Measurements from ENCODE around the gene PAQR7.

PAQR7 gene

GRCh38 chr1:25837262-25837875, 38.1 kb downstream of the PAQR7 start:
- Histone ChIP-seq H3K18ac (ENCODE audit: low read depth in 1 of 2, low read length in 2 of 2) (no peak overlapping the region), H3K4ac (ENCODE audit: low read depth in 1 of 2, low read length in 2 of 2) (no peak overlapping the region), H3K27me3 (ENCODE audit: control insufficient read depth in 1 of 2, insufficient read depth in 1 of 2, low read length in 2 of 2) (no peaks in the 10 kb centered on the region), H2BK15ac (ENCODE audit: low read depth, poor library complexity, severe bottlenecking) (no peak overlapping the region), H3K14ac (ENCODE audit: low read length in 2 of 2) (no peak overlapping the region), H4K8ac (ENCODE audit: low read length) (no peak overlapping the region), H3K79me1 (replicated peaks; ENCODE audit: low read length, poor library complexity, severe bottlenecking) (peaks cover 11% of the 10 kb centered on the region), H3K9me3 (ENCODE audit: control insufficient read depth, low read length) (no peaks in the 10 kb centered on the region), H2BK120ac (ENCODE audit: low read depth, low read length) (no peak overlapping the region), H3K4me1 (ENCODE audit: control insufficient read depth, insufficient read depth, low read depth, low read length) (no peaks in the 10 kb centered on the region), H4K91ac (ENCODE audit: low read length) (no peak overlapping the region), H2AK5ac (ENCODE audit: low read length, severe bottlenecking) (no peak overlapping the region), H3K4me2 (ENCODE audit: low read length, poor library complexity, severe bottlenecking) (no peak overlapping the region), H2BK5ac (ENCODE audit: low read depth, low read length, poor library complexity, severe bottlenecking) (no peak overlapping the region), H2AFZ (ENCODE audit: low read depth, low read length) (no peak overlapping the region), H2BK12ac (ENCODE audit: low read length in 2 of 2) (no peak overlapping the region), H3K27ac (ENCODE audit: low read length, poor library complexity, severe bottlenecking) (no peak overlapping the region), H3K23ac (ENCODE audit: low read length in 2 of 2) (no peak overlapping the region), H3K9ac (ENCODE audit: low read length) (no peak overlapping the region), H3K36me3 (ENCODE audit: control insufficient read depth in 1 of 2, insufficient read depth in 2 of 2, low read depth in 1 of 2, low read length in 2 of 2) (peaks cover 10 to 39% of the 10 kb centered on the region in 2 experiments), H3K4me3 (ENCODE audit: insufficient read depth in 1 of 2, low read depth in 1 of 2, low read length in 2 of 2) (no peak overlapping the region)
- 80% methylated on average over 1 of the region's 1 CpG for WGBS
- DNase-seq: no peak

- no peak overlapping the region for H2BK15ac ChIP-seq (ENCODE audit: low read depth, poor library complexity, severe bottlenecking)
- no peak overlapping the region for H3K4me3 ChIP-seq (ENCODE audit: insufficient read depth in 1 of 2, low read depth in 1 of 2, low read length in 2 of 2)
- no peak overlapping the region for H2BK120ac ChIP-seq (ENCODE audit: low read depth, low read length)
- no peak overlapping the region for H4K8ac ChIP-seq (ENCODE audit: low read length)
- no peak overlapping the region for H2AK5ac ChIP-seq (ENCODE audit: low read length, severe bottlenecking)
- H3K4me2 ChIP-seq (ENCODE audit: low read length, poor library complexity, severe bottlenecking): no peak overlapping the region
- WGBS: 55% methylated on average over 3 of the region's 3 CpGs
- H3K4ac ChIP-seq (ENCODE audit: low read depth in 1 of 2, low read length in 2 of 2): no peak overlapping the region
- H3K9ac ChIP-seq (ENCODE audit: low read length): no peak overlapping the region
- no peaks in the 10 kb centered on the region for H3K9me3 ChIP-seq (ENCODE audit: control insufficient read depth, low read length)
- H3K18ac ChIP-seq (ENCODE audit: low read depth in 1 of 2, low read length in 2 of 2): no peak overlapping the region
- peaks cover 13 to 45% of the 10 kb centered on the region in 2 experiments for H3K36me3 ChIP-seq (ENCODE audit: control insufficient read depth in 1 of 2, insufficient read depth in 2 of 2, low read depth in 1 of 2, low read length in 2 of 2)
- H2BK5ac ChIP-seq (ENCODE audit: low read depth, low read length, poor library complexity, severe bottlenecking): no peak overlapping the region
- H2BK12ac ChIP-seq (ENCODE audit: low read length in 2 of 2): no peak overlapping the region
- no peak overlapping the region for H3K23ac ChIP-seq (ENCODE audit: low read length in 2 of 2)
- no peaks in the 10 kb centered on the region for H3K4me1 ChIP-seq (ENCODE audit: control insufficient read depth, insufficient read depth, low read depth, low read length)
- no peak overlapping the region for H2AFZ ChIP-seq (ENCODE audit: low read depth, low read length)
- H4K91ac ChIP-seq (ENCODE audit: low read length): no peak overlapping the region
- H3K27ac ChIP-seq (ENCODE audit: low read length, poor library complexity, severe bottlenecking): peak overlapping the region; percentile 21
- H3K79me1 ChIP-seq (replicated peaks; ENCODE audit: low read length, poor library complexity, severe bottlenecking): peaks cover 13% of the 10 kb centered on the region
- no peak for DNase-seq
- H3K14ac ChIP-seq (ENCODE audit: low read length in 2 of 2): no peak overlapping the region
- no peaks in the 10 kb centered on the region for H3K27me3 ChIP-seq (ENCODE audit: control insufficient read depth in 1 of 2, insufficient read depth in 1 of 2, low read length in 2 of 2)
Observed at GRCh38 chr1:25836695-25837094, 38.8 kb downstream of the PAQR7 start.

GRCh38 chr1:25834894-25835293, 40.6 kb downstream of the PAQR7 start:
- Histone ChIP-seq H3K9ac (ENCODE audit: low read length) (no peak overlapping the region), H2BK15ac (ENCODE audit: low read depth, poor library complexity, severe bottlenecking) (no peak overlapping the region), H3K27me3 (ENCODE audit: control insufficient read depth in 1 of 2, insufficient read depth in 1 of 2, low read length in 2 of 2) (no peaks in the 10 kb centered on the region), H3K9me3 (ENCODE audit: control insufficient read depth, low read length) (no peaks in the 10 kb centered on the region), H2BK5ac (ENCODE audit: low read depth, low read length, poor library complexity, severe bottlenecking) (no peak overlapping the region), H3K14ac (ENCODE audit: low read length in 2 of 2) (no peak overlapping the region), H3K36me3 (ENCODE audit: control insufficient read depth in 1 of 2, insufficient read depth in 2 of 2, low read depth in 1 of 2, low read length in 2 of 2) (peaks cover 17 to 63% of the 10 kb centered on the region in 2 experiments), H3K79me1 (replicated peaks; ENCODE audit: low read length, poor library complexity, severe bottlenecking) (peaks cover 21% of the 10 kb centered on the region), H4K8ac (ENCODE audit: low read length) (no peak overlapping the region), H2BK12ac (ENCODE audit: low read length in 2 of 2) (no peak overlapping the region), H3K4me3 (ENCODE audit: insufficient read depth in 1 of 2, low read depth in 1 of 2, low read length in 2 of 2) (no peak overlapping the region), H3K27ac (ENCODE audit: low read length, poor library complexity, severe bottlenecking) (no peak overlapping the region), H3K4me1 (ENCODE audit: control insufficient read depth, insufficient read depth, low read depth, low read length) (no peaks in the 10 kb centered on the region), H3K18ac (ENCODE audit: low read depth in 1 of 2, low read length in 2 of 2) (no peak overlapping the region), H3K23ac (ENCODE audit: low read length in 2 of 2) (no peak overlapping the region), H2AK5ac (ENCODE audit: low read length, severe bottlenecking) (no peak overlapping the region), H3K4me2 (ENCODE audit: low read length, poor library complexity, severe bottlenecking) (no peak overlapping the region), H2AFZ (ENCODE audit: low read depth, low read length) (no peak overlapping the region), H4K91ac (ENCODE audit: low read length) (no peak overlapping the region), H3K4ac (ENCODE audit: low read depth in 1 of 2, low read length in 2 of 2) (no peak overlapping the region), H2BK120ac (ENCODE audit: low read depth, low read length) (no peak overlapping the region)
- 93% methylated on average over 3 of the region's 3 CpGs for WGBS
- DNase-seq: no peak

- H2BK5ac ChIP-seq (ENCODE audit: low read depth, low read length, poor library complexity, severe bottlenecking): no peak overlapping the region
- H4K8ac ChIP-seq (ENCODE audit: low read length): no peak overlapping the region
- H3K27ac ChIP-seq (ENCODE audit: low read length, poor library complexity, severe bottlenecking): no peak overlapping the region
- H2BK12ac ChIP-seq (ENCODE audit: low read length in 2 of 2): no peak overlapping the region
- over 99% methylated on average over 5 of the region's 5 CpGs for WGBS
- H3K36me3 ChIP-seq (ENCODE audit: control insufficient read depth in 1 of 2, insufficient read depth in 2 of 2, low read depth in 1 of 2, low read length in 2 of 2): peaks cover 30 to 81% of the 10 kb centered on the region in 2 experiments
- no peaks in the 10 kb centered on the region for H3K9me3 ChIP-seq (ENCODE audit: control insufficient read depth, low read length)
- peaks cover 22% of the 10 kb centered on the region for H3K79me1 ChIP-seq (replicated peaks; ENCODE audit: low read length, poor library complexity, severe bottlenecking)
- no peaks in the 10 kb centered on the region for H3K4me1 ChIP-seq (ENCODE audit: control insufficient read depth, insufficient read depth, low read depth, low read length)
- no peak overlapping the region for H3K9ac ChIP-seq (ENCODE audit: low read length)
- no peak overlapping the region for H2BK120ac ChIP-seq (ENCODE audit: low read depth, low read length)
- no peaks in the 10 kb centered on the region for H3K27me3 ChIP-seq (ENCODE audit: control insufficient read depth in 1 of 2, insufficient read depth in 1 of 2, low read length in 2 of 2)
- H4K91ac ChIP-seq (ENCODE audit: low read length): no peak overlapping the region
- H3K4me2 ChIP-seq (ENCODE audit: low read length, poor library complexity, severe bottlenecking): no peak overlapping the region
- no peak overlapping the region for H3K14ac ChIP-seq (ENCODE audit: low read length in 2 of 2)
- H2BK15ac ChIP-seq (ENCODE audit: low read depth, poor library complexity, severe bottlenecking): no peak overlapping the region
- H2AFZ ChIP-seq (ENCODE audit: low read depth, low read length): no peak overlapping the region
- DNase-seq: no peak
- H3K4me3 ChIP-seq (ENCODE audit: insufficient read depth in 1 of 2, low read depth in 1 of 2, low read length in 2 of 2): no peak overlapping the region
- no peak overlapping the region for H3K4ac ChIP-seq (ENCODE audit: low read depth in 1 of 2, low read length in 2 of 2)
- no peak overlapping the region for H3K18ac ChIP-seq (ENCODE audit: low read depth in 1 of 2, low read length in 2 of 2)
- no peak overlapping the region for H3K23ac ChIP-seq (ENCODE audit: low read length in 2 of 2)
- H2AK5ac ChIP-seq (ENCODE audit: low read length, severe bottlenecking): no peak overlapping the region
Observed at GRCh38 chr1:25833158-25833557, 42.4 kb downstream of the PAQR7 start.

Measured in mesenchymal stem cell (in vitro differentiated cells and primary cell).